Activated T-helper 1 cell treated with anti-CD3 and anti-CD28 coated beads, Interleukin-2, amount 50 U/mL, for 16 hours (primary cell): Measurements from ENCODE around the gene C1QB.
"Not testable (repeated sequence)": the region's sequence is repeated elsewhere in the genome, so short reads cannot be mapped to it uniquely, and the experiment has no call there.

Experiments
- DNase-seq, 2 donors: peaks; one replicate each; pipeline ENCODE4 v3.0.0-alpha.2; 2020; ENCODE audit warnings: low read depth in 1 of 2, low spot score in 1 of 2

Gene C1QB

DNA sequence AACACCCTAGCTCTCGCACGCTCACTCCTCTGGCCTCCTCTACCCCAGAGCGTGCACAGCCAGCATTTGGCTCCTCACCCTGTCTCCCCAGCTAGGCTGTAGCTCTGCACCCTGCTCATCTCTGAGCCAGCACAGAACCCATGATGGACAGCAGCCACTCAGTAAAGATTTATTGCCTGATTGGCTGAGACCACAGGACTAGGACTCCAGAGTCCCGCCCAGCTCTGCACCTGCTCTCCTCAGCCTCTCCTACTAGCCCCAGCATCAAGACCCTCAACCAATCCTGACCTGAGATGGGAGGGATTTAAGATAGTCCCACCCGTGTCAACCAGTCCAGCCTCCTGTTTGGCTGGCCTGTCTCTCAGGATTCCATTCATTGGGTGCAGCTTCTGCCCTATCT, 9.3 kb downstream of the C1QB start:
- no peak for DNase-seq

DNA sequence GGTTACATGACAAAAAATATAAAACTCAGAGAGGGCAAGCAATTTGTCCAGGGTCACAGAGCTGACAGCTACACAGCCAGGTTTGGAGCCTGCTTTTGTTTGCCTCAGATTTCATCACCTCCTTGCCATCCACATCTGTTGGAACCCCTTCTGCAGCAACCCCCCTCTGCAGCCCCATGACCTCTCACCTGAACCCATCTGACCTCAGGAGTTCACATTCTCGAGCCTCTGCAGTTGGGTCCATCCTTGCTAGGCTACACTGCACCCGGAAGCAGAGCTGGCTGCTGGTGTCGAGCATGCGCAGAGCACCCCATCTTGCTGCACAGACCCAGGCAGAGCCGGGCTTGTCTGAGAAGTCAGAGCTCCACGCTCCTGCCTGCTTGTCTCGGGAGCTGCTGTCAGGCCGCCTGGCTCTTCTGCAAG, 10.0 kb downstream of the C1QB start:
- no peak for DNase-seq

DNA sequence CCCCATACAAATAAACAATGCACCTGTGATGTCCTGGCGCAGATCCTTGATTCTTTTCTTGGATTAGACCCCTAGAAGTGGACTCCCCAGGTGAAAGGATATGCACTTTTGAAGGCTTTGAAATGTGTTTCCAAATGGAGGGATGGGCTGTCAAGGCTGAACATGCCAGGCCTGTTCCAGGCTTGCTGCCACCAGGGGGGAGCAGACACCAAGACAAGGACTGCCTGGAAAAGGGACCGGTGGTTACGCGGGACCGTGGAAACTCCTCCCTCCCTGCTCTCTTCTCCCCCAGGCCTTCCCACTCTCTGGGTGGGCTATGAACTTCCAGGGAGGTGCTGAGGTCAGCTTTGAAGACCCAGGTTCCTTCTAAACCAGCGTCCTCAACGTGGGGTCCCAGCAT, 12.7 kb downstream of the C1QB start:
- DNase-seq: no peak

DNA sequence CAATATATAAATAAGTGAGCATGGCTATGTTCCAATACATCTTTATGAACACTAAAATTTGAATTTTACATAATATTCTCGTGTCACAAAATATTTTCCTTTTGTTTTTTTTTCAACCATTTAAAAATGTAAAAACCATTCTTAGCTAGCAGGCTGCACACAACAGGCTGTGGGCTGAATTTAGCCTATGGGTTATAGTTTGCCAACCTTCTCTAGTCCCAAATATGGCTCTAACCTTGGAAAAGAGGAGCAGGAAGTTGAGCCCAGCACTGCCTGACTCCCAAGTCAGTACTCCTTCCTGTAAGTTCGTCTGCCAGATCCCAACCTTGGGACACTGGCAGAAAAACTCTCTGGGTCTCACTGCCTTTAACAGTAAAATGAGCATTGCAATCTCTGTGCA, 13.4 kb downstream of the C1QB start:
- no peak for DNase-seq

DNA sequence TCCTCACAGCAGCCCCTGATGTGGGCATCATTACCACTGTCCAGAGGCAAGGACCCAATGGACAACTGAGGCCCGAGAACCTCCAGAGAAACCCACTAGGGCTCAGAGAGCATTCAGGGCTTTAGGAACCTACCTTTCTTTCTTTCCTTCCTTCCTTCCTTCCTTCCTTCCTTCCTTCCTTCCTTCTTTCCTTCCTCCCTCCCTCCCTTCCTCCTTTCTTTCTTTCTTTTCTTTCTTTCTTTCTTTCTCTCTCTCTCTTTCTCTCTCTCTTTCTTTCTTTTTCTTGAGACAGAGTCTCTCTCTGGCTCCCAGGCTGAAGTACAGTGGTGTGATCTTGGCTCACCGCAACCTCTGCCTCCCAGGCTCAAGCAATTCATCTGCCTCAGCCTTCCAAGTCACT, 15.8 kb downstream of the C1QB start:
- DNase-seq: not testable (repeated sequence)

DNA sequence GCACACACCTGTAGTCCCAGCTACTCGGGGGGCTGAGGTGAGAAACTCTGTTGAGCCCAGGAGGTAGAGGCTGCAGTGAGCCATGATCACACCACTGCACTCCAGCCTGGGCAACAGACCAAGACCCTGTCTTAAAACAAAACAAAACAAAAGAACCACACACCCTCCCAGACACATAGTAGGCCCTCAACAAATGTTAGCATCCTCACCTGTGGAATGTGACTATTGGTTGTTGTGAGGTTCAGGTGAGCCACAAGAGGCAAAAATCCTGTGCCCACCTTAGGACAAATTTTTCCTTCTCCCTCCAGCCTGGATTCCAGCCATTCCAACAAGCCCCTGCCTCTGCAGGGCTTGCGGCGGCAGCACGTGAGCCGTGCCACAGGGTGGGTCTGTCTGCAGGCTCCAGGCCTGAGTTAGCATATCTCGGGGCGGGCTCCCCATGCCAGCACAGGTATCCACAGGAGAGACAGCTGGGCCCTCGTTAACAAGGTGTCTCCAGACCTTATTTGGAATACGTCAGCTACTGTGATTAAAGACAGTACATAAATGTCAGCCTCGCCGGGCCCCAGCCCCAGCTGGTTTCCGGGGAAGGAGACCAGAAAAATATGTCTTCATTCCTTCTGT, 17.4 kb downstream of the C1QB start:
- no peak for DNase-seq

DNA sequence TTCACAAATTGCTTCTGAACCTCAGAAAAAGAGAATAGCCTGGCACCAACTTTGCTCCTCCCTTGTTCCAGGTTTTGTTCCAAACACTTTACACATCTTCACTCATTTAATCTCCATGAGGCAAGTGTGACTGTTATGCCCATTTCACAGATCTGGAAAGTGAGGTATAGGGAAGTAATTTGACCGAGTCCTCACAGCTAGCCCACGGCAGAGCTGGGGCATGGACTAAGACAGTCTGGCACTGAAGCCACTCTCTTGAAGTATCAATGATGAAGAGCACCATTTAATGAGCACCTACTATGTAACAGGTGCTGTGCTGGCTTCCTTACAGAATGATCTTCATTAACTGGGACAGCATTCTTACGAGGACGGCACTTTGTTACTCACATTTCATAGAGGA, 19.0 kb downstream of the C1QB start:
- no peak for DNase-seq

DNA sequence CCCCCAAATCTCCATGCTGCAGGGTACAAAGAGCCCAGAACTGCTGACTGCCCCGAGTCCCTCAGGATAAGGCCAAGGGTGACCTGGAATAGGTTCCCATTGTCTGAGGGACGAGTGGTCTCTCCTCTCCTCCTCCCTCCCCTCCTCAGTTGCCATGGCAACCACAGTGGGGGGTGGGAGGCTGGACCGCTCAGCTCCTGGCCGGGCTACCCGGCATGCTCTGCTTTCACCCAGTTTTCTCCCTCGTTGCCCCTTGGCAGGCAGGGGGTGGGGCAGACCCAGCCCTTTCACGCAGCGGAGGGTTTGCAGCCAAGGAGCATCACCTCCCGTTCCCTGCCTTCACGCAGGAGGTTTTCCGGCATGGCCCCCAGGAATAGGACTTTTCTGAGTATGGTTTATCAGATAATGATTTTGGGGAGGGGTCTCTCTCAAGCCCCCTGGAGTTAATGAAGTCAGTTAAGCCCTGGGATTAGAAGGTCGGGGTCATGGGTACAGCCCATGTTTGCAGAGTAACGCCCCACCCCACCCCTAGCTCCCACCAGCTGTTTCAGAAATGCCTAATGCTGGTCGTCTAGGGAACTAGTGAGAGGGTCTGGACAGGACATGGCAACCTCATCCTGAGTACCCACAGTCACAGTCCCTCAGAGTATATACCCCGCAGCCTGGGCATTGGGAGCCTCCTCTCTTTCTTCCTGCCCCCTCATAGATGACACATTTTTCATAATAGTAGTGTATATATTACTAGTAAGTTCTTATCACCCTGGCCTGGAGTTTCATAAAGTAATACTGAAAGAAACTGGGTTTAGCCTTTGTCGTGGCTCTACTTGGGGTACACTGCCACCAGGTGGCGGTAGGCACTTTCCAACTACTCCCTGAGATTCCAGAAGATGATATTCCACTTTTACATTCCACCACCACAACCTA, 20.7 kb downstream of the C1QB start:
- no peak for DNase-seq

DNA sequence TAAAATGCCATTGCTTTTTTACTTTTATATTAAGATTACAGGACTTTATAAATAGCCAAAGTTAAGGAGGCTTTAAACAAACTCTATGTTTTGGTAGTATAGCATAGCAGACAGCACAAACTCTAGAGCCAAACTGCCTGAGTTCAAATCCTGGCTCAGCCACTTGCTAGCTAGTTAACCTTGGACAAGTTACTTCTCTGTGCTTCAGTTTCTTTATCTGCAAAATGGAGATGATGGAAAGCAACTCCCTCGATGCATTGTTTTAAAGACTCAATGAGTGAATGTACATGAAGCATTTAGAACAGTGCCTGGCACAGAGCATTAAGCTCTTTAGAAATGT, 21.3 kb downstream of the C1QB start:
- DNase-seq: no peak

DNA sequence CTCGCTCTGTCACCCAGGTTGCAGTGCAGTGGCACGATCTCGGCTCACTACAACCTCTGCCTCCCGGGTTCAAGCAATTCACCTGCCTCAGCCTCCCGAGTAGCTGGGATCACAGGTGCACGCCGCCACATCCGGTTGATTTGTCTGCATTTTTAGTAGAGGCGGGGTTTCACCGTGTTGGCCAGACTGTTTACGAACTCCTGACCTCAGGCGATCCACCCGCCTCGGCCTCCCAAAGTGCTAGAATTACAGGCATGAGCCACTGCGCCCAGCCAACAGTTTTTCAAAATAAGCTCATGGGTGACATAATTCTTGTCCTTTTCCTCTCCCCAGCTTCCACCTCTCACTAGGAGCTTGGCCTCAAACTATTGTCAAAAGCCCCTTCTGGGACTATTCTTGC, 23.1 kb downstream of the C1QB start:
- not testable (repeated sequence) for DNase-seq

DNA sequence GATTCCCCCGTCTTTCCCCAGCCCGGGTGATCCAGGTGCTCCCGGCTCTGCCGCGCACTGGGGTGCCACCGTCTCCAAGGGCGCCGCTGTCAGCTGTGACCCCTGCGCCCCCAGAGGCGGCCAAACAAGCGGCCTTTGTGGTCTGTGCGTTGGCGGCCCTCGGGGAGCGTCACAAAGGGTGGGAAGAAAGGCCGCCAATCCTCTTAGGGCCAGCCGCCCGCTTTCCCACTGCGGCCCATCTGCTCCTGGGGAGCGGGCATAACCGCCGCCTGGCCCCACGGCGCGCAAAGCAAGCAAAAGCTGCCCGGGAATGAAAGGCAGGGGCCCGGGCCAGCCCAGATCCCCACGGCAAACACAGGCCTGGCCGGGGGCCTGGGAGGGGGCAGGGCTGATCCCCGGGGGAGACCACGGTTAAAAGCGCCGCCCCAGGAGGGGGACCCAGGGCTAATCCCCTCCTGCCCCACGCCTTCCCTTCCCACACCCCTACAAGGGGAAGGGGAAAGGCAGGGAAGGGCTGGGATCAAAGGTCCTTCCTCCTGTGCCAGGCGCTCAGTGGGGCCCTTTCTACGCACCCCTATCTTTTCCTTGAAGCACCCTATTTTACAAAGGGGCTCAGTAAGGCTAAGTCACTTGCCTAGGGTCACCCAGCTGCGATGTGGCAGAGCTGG, 24.0 kb downstream of the C1QB start:
- DNase-seq: no peak

DNA sequence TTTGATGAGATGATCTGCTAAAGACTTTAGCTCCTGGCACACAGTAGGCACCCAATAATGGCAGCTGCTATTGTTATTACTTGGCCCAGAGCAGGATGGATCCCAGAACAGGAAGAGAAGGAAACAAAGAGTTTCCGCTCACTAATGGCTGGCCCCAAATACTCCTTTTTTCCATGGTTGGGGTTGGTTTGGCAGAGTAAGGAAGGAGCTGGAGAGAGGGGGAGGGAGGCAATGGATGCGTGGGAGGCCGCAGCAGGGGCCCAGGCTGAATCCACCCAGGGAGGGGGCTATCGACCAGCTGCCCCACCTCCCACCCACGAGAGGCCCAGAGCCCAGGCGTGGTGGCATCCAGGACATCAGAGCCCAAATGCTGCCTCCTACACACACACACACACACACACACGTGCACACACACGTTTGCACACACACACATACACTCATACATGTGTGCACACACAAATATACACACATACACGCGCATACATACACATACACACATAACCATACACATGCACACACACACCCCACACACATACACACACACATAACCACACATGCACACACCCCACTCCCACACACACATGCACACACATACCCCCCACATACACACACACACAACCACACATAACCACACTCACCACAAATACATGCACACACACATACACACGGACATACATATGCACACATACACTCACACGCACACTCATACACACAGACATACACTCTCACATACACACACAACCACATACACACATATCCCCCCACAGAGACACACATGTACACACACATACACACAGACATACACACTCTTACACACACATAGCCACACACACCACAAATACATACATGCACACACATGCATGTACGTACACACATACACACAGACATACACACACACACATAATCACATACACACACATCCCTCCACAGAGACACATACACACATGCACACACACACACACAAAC, 25.2 kb downstream of the C1QB start:
- DNase-seq: no peak

DNA sequence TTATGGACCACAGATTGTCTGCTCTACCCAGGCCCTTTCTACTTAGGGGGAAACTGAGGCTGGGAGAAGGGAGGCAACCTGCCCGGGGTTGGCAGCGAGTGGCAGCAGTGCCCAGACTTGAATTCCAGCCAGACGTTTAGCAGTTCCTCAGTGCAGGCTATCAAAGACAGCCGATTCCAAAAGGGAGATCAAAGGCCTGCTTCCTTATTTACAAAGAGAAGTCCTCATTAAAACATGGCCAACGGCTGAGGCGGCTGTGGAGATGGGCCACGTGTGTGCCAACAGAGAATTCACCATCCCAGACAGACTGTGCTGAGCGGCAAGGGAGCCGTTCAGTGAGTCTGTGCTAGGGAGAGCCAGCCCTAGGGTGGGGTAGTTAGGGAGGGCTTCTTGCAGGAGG, 27.7 kb downstream of the C1QB start:
- no peak for DNase-seq

DNA sequence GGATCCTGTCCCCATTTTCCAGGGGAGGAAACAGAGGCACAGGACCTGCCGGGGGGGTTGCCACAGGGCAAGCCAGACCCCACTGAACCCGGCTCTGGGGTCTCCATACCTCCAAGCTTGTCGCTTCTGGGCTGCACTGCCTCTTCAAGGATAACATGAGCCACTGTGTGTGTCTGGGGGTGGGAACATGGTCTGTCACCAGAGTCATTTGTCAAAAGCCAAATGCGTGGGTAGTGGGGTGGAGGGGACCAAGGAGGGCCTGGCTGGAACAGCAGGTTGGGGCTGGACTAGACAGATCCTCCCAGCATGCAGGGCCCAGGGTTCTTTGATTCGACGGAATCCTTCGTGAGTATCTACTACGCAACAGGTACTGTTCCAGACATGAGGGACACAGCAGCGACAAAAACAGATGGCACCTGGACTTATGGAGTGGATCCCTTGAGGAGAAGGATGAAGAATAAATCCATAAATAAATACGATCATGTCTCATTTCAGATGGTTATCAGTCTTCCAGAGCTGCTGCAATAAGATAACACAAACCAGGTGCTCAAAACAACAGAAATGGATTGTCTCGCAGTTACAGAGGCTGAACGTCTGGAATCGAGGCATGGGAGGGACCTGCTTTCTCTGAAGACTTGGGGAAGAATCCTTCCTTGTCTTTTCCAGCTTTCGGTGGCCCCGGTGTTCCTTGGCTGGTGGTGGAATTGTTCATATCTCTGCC, 28.7 kb downstream of the C1QB start:
- no peak for DNase-seq

DNA sequence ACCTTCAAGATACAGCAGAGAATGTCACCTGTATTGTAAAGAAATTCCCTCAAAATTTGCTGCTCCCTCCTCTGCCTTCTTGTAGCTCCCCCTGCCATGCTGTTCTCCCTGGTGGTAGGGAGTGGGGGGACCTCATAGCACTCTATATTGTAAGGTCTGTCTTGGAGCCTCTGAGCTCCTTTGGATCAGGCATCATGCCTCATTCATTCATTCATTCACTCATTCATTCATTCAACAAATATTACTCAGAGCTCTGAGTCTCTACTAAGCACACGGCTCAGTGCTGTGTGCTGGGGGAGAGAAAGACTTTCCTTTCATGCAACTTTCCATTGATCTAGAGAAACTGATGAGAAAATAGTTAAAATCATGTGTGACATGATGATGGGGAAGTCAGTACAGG, 30.5 kb downstream of the C1QB start:
- DNase-seq: no peak

DNA sequence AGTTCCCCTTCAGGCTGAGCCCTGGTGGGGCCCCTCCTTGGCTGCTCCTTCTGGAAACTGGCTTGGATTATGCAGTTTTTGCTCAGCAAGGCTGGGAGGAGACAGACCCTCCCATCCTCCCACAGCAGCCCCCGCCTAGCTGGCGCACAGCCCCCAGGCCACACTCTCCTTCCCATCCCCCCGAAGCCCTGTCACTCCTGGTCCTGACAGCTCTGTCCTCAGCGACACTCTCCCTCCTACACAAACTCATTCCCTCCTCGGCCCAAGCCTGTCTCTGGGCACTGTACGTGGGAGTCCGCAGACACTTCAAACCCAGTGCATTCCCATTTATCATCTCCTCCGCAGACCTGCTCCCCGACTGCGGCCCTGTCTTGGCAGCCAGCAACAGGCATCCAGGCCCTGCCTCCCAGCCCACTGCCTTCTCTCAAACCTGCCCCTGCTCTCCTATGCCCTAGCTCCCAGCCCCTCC, 32.6 kb downstream of the C1QB start:
- DNase-seq: no peak

DNA sequence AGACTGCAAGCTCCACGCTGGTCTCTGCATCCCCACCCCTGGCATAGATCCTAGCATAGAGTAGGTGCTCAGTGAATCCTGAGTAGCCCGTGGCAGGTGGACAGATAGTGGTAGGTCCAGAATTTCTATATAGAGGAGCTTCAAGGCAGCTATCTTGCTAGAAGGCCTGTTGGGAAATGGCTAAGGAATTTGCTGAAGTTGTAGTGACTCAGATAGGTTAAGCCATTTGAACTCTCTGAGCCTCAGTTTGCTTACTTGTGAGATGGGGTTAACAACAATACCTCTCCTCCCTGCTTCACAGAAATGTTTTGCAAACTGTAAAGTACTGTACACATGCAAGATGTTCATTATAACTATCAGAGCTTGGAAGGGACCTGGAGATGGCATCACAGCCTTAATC, 34.2 kb downstream of the C1QB start:
- no peak for DNase-seq

DNA sequence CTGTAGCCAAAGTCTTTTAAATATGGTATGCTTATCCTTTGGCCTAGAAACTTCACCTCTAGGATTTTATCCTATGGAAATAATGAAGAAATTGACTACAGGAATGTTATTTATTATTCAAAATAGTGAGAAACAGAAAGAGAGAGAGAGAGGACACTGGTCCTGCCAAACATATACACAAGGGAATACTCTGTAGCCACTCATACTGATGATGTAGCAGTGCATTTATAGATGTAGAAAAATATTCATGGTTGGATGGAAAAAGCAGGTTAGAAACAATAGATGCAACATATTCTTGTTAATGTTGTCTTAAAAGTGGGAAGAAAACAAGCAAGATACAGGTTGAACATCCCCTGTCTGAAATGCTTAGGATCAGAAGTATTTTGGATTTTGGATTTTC, 35.4 kb downstream of the C1QB start:
- DNase-seq: no peak

DNA sequence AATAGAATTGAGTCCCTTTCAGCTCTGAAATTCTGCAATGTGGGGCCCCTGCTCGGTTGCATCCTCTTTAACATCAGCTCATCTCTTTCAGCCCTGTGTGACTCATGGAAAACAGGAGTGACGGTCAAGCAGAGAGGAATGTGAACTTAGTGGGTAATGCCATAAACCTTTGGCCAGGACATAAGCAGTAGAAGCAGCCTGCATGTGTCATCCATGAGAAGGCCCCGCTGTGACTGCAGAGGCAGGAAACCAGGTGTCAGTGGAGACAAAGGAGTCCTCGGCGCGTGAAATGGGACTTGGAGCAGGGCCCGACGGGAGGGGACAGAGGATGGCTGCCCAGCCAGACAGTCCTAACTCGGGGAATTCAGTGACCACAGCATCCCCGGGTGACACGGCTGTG, 36.5 kb downstream of the C1QB start:
- no peak for DNase-seq

DNA sequence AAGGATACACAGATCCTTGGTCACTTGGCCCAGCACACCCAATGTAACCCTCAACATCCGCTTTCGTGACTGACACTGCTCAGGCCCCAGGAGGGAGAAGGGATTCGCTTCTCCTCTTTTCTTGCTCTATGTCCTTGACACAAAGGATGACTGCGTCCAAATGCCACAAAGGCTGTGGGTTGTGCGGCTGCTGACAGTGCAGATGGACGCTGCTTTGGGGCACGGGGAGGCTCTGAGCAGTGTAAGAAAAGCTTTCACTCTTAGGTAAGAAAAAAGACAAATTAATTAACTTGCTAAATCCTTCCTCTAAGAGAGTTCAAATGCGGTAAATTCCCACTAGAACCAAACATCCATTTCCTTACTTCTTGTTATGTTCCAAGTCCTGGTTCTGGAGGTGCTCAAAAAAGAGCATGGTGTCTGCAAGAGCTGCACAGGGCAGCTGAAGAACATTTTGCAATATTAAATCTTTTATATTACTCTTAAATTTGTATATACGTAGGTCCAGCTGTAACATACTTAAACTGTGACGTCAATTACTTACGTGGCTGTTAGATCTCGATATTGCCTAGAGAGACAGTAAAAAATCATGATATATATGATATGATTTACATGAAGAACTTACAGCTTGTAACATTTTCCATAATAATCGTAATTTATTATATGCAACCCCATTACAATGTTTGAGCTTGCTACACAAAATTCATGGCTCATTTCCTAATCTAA, 38.2 kb downstream of the C1QB start:
- no peak for DNase-seq
